CD4-positive, alpha-beta T cell treated with Interleukin-10 for 1 hour (primary cell): ENCODE results near the gene REPS1.
"Not testable (repeated sequence)": the region's sequence is repeated elsewhere in the genome, so short reads cannot be mapped to it uniquely, and the experiment has no call there.

Source experiments
- DNase-seq: peaks from one replicate; pipeline ENCODE4 v3.0.0-alpha.2; 2020

The REPS1 gene

GRCh38 chr6:138970856-138971425, 17.1 kb downstream of the REPS1 start:
- no peak for DNase-seq

GRCh38 chr6:138970159-138970558, 17.9 kb downstream of the REPS1 start:
- no peak for DNase-seq

GRCh38 chr6:138966870-138967269, 21.2 kb downstream of the REPS1 start:
- no peak for DNase-seq

GRCh38 chr6:138965971-138966370, 22.1 kb downstream of the REPS1 start:
- DNase-seq, result no peak

- DNase-seq, result no peak
These were observed 22.7 kb downstream of the REPS1 start for GRCh38 chr6:138965291-138965874.

- no peak for DNase-seq
These were observed 24.0 kb downstream of the REPS1 start for GRCh38 chr6:138964012-138964411.

- DNase-seq, result no peak
These were observed 24.5 kb downstream of the REPS1 start for GRCh38 chr6:138963531-138963930.

GRCh38 chr6:138963119-138963518, 24.9 kb downstream of the REPS1 start:
- DNase-seq, result no peak

- no peak for DNase-seq
These were observed 28.5 kb downstream of the REPS1 start for GRCh38 chr6:138959521-138959920.

- DNase-seq, result no peak
These were observed 29.5 kb downstream of the REPS1 start for GRCh38 chr6:138958595-138958994.

- DNase-seq, result no peak
These were observed 30.1 kb downstream of the REPS1 start for GRCh38 chr6:138957903-138958302.

- DNase-seq, result no peak
These were observed 30.6 kb downstream of the REPS1 start for GRCh38 chr6:138957484-138957883.

- no peak for DNase-seq
These were observed 31.7 kb downstream of the REPS1 start for GRCh38 chr6:138956244-138956924.

- DNase-seq, result no peak
These were observed 32.8 kb downstream of the REPS1 start for GRCh38 chr6:138955262-138955661.

GRCh38 chr6:138953451-138953850, 34.6 kb downstream of the REPS1 start:
- no peak for DNase-seq

GRCh38 chr6:138948546-138949179, 39.4 kb downstream of the REPS1 start:
- DNase-seq, result no peak

- DNase-seq, result no peak
These were observed 40.0 kb downstream of the REPS1 start for GRCh38 chr6:138948004-138948403.

GRCh38 chr6:138945354-138945753, 42.7 kb downstream of the REPS1 start:
- peak; percentile 4 for DNase-seq

GRCh38 chr6:138944412-138944811, 43.6 kb downstream of the REPS1 start:
- DNase-seq, result peak; percentile 39

GRCh38 chr6:138943089-138943625, 44.9 kb downstream of the REPS1 start:
- no peak for DNase-seq

- not testable (repeated sequence) for DNase-seq
These were observed 51.2 kb downstream of the REPS1 start for GRCh38 chr6:138936873-138937272.

- DNase-seq, result no peak
These were observed 56.4 kb downstream of the REPS1 start for GRCh38 chr6:138931660-138932059.

- DNase-seq, result no peak
These were observed 61.5 kb downstream of the REPS1 start for GRCh38 chr6:138926579-138926978.

- no peak for DNase-seq
These were observed 62.2 kb downstream of the REPS1 start for GRCh38 chr6:138925806-138926205.
